Endodermal cell (in vitro differentiated cells): ENCODE measurements around the gene ADAM19. TPM values are rescaled to one million over a fixed set of nuclear protein-coding genes. Genes with fewer than 3 reads are reported as not detected.

Experiments
- DNase-seq: peaks from one replicate; pipeline ENCODE4 v3.0.0-alpha.2; 2017
- H3K27ac ChIP-seq: 2 replicates; pipeline ENCODE4 v1.5.1; 2013; ENCODE audit warnings: mild to moderate bottlenecking, low read depth, low read length, moderate library complexity
- H3K27me3 ChIP-seq: 2 replicates; pipeline ENCODE4 v1.6.1; 2013; ENCODE audit warnings: mild to moderate bottlenecking, low read length, moderate library complexity; ENCODE audit not compliant: insufficient read depth, control insufficient read depth, poor library complexity, severe bottlenecking
- H3K36me3 ChIP-seq: 2 replicates; pipeline ENCODE4 v1.7.0; 2013; ENCODE audit warnings: mild to moderate bottlenecking, low read length, moderate library complexity; ENCODE audit not compliant: control insufficient read depth, insufficient read depth
- H3K4me1 ChIP-seq: one replicate; pipeline ENCODE4 v1.7.0; 2013; ENCODE audit warnings: low read length; ENCODE audit not compliant: control insufficient read depth, insufficient read depth
- H3K4me3 ChIP-seq: 2 replicates; pipeline ENCODE4 v1.5.1; 2013; ENCODE audit warnings: mild to moderate bottlenecking, low read length, moderate library complexity
- H3K9ac ChIP-seq: 2 replicates; pipeline ENCODE4 v1.6.1; 2013; ENCODE audit warnings: mild to moderate bottlenecking, low read length, moderate library complexity; ENCODE audit not compliant: poor library complexity, severe bottlenecking; ENCODE audit errors: extremely low read depth
- H3K9me3 ChIP-seq: 2 replicates; pipeline ENCODE4 v1.6.1; 2013; ENCODE audit warnings: mild to moderate bottlenecking, low read length, moderate library complexity; ENCODE audit not compliant: control insufficient read depth
- H3K27ac Mint-ChIP-seq: 2 replicates; pipeline ENCODE4 v1.8.0; 2020; ENCODE audit warnings: mixed read lengths
- H3K27me3 Mint-ChIP-seq: 2 replicates; pipeline ENCODE4 v1.8.0; 2021; ENCODE audit warnings: mild to moderate bottlenecking, mixed read lengths; ENCODE audit not compliant: insufficient read depth
- H3K36me3 Mint-ChIP-seq: 2 replicates; pipeline ENCODE4 v1.8.0; 2020; ENCODE audit warnings: low read depth, mixed read lengths
- H3K4me1 Mint-ChIP-seq: 2 replicates; pipeline ENCODE4 v1.8.0; 2020; ENCODE audit warnings: mixed read lengths
- H3K4me3 Mint-ChIP-seq: 2 replicates; pipeline ENCODE4 v1.8.0; 2020; ENCODE audit warnings: mild to moderate bottlenecking, moderate library complexity, mixed read lengths
- H3K9me3 Mint-ChIP-seq: 2 replicates; pipeline ENCODE4 v1.8.0; 2020; ENCODE audit warnings: mild to moderate bottlenecking, mixed read lengths
- CTCF ChIP-seq: fragments of 200-600 bp; sonication (generic); conservative IDR thresholded peaks from 2 replicates; pipeline ENCODE4 v1.5.0; 2021; ENCODE audit warnings: antibody characterized with exemption, mild to moderate bottlenecking
- WGBS, 2 experiments: methylation state at CpG; one replicate each; pipeline versions ENCODE4 v1.1.5 to v1.1.7; 2013; ENCODE audit warnings: missing lambda C conversion rate in 2 of 2, mixed read lengths in 1 of 2; ENCODE audit not compliant: insufficient coverage in 1 of 2, insufficient read length in 1 of 2; 5-methylcytosine and 5-hydroxymethylcytosine counted together
- total RNA-seq, 2 donors: library from RNA; stranded (reverse); fragmentation: NEBNext Ultra II Directional in 1 of 2; extraction: Animal tissue kit (Norgen Biotek cat#: 25700) in 1 of 2; gene quantifications; 2 replicates in 1 of 2; 3 replicates in 1 of 2; pipeline ENCODE4 v1.2.1, GENCODE V29; 2021

The ADAM19 gene
- total RNA-seq, 2 donors from 2014 or later: 96.1 to 119 TPM

GRCh38 chr5:157603333-157604190 lies 28.0 kb upstream of the ADAM19 start:
- no peak for DNase-seq
- WGBS, 2 experiments: 94 to 97% methylated on average over 7 to 12 of the region's 12 CpGs
- Mint-ChIP-seq H3K36me3 (no peaks in the 10 kb centered on the region), H3K4me1 (no peaks in the 10 kb centered on the region), H3K4me3 (no peak overlapping the region), H3K27ac (no peak overlapping the region), H3K9me3 (peaks cover 4% of the 10 kb centered on the region), H3K27me3 (no peaks in the 10 kb centered on the region)
- TF ChIP-seq CTCF: no peak
- no peaks in the 10 kb centered on the region for H3K4me1 ChIP-seq
- no peaks in the 10 kb centered on the region for H3K27me3 ChIP-seq
- no peak overlapping the region for H3K4me3 ChIP-seq
- no peak overlapping the region for H3K9ac ChIP-seq
- H3K36me3 ChIP-seq: no peaks in the 10 kb centered on the region
- H3K27ac ChIP-seq: no peak overlapping the region
- H3K9me3 ChIP-seq: peaks cover 5% of the 10 kb centered on the region

- peaks cover 2% of the 10 kb centered on the region for H3K9me3 Mint-ChIP-seq
- no peaks in the 10 kb centered on the region for H3K27me3 Mint-ChIP-seq
- H3K4me3 ChIP-seq: no peak overlapping the region
- DNase-seq: no peak
- no peaks in the 10 kb centered on the region for H3K4me1 Mint-ChIP-seq
- H3K9me3 ChIP-seq: peaks cover 10% of the 10 kb centered on the region
- no peaks in the 10 kb centered on the region for H3K36me3 ChIP-seq
- no peak overlapping the region for H3K4me3 Mint-ChIP-seq
- H3K9ac ChIP-seq: no peak overlapping the region
- H3K4me1 ChIP-seq: no peaks in the 10 kb centered on the region
- no peak for TF ChIP-seq CTCF
- H3K36me3 Mint-ChIP-seq: no peaks in the 10 kb centered on the region
- no peak overlapping the region for H3K27ac ChIP-seq
- H3K27me3 ChIP-seq: no peaks in the 10 kb centered on the region
- H3K27ac Mint-ChIP-seq: no peak overlapping the region
- WGBS, 2 experiments: 90 to 98% methylated on average over 3 to 4 of the region's 4 CpGs
Measured at GRCh38 chr5:157602505-157602904, 26.9 kb upstream of the ADAM19 start.

GRCh38 chr5:157600252-157600651 lies 24.7 kb upstream of the ADAM19 start:
- H3K4me1 ChIP-seq: no peaks in the 10 kb centered on the region
- no peaks in the 10 kb centered on the region for H3K36me3 Mint-ChIP-seq
- no peak overlapping the region for H3K4me3 Mint-ChIP-seq
- H3K9me3 Mint-ChIP-seq: peaks cover 2% of the 10 kb centered on the region
- H3K9ac ChIP-seq: no peak overlapping the region
- H3K4me1 Mint-ChIP-seq: peaks cover 5% of the 10 kb centered on the region
- no peaks in the 10 kb centered on the region for H3K36me3 ChIP-seq
- peaks cover 10% of the 10 kb centered on the region for H3K9me3 ChIP-seq
- no peaks in the 10 kb centered on the region for H3K27me3 Mint-ChIP-seq
- 100% methylated on average over 1 of the region's 1 CpG; no CpG with 5 or more reads in 1 of the 2 experiments for WGBS, 2 experiments
- H3K4me3 ChIP-seq: no peak overlapping the region
- H3K27ac Mint-ChIP-seq: no peak overlapping the region
- no peak for TF ChIP-seq CTCF
- H3K27me3 ChIP-seq: no peaks in the 10 kb centered on the region
- H3K27ac ChIP-seq: no peak overlapping the region
- no peak for DNase-seq
